HepG2 (cell line): ENCODE measurements around the gene CCDC181. TPM values are rescaled to one million over a fixed set of nuclear protein-coding genes. Genes with fewer than 3 reads are reported as not detected.

ENCODE experiments used
- ATAC-seq: fragments of 200-7000 bp; cut with Tn5 transposase; 3 replicates; pipeline ENCODE4 v1.9.1; 2020; ENCODE audit warnings: mild to moderate bottlenecking, moderate library complexity
- BruUV-seq: library from RNA; stranded (reverse); fragments of 400-500 nt; replicated peaks from 2 replicates; lab custom pipeline; 2021; lab: Mats Ljungman, UMichigan
- CTCF ChIA-PET: fragments of 300-600 bp; formaldehyde crosslinking; extraction: SDS; loops from one replicate; lab custom pipeline; 2021; ENCODE audit warnings: low total read pairs, inconsistent platforms, low intra/inter-chr PET ratio; lab: Yijun Ruan, JAX
- POLR2A ChIA-PET: fragments of 350-600 bp; sonication (Branson Sonifier 250); formaldehyde crosslinking; loops from one replicate; lab custom pipeline; 2020; ENCODE audit warnings: antibody characterized with exemption, inconsistent platforms; lab: Yijun Ruan, JAX
- DNase-seq: peaks from one replicate; pipeline ENCODE4 v3.0.0-alpha.2; 2015; ENCODE audit warnings: low spot score
- FAIRE-seq: peaks from 3 replicates; lab custom pipeline; 2011; peaks lifted over from hg19 to GRCh38; lab: Jason Lieb, UNC
- H2AFZ ChIP-seq: one replicate; pipeline ENCODE4 v1.6.1; 2011; ENCODE audit warnings: low read length, inconsistent platforms
- H3K27ac ChIP-seq: fragments of 300-600 bp; 3 replicates; pipeline ENCODE4 v1.8.0; 2011; ENCODE audit warnings: mixed run types, mild to moderate bottlenecking, mixed read lengths, low read length, inconsistent platforms; ENCODE audit not compliant: insufficient read depth; ENCODE audit errors: extremely low read length
- H3K27me3 ChIP-seq, 2 experiments: fragments of 200-600 bp in 1 of 2; 2 replicates in 1 of 2; 3 replicates in 1 of 2; pipeline versions ENCODE4 v1.6.0 to v1.8.0; 2011; ENCODE audit warnings: low read length in 2 of 2, mild to moderate bottlenecking in 2 of 2, moderate library complexity in 2 of 2, inconsistent platforms in 1 of 2; ENCODE audit not compliant: insufficient read depth in 2 of 2, control insufficient read depth in 1 of 2
- H3K36me3 ChIP-seq, 2 experiments: fragments of 200-600 bp in 1 of 2; replicated peaks in 1 of 2; 2 replicates in 1 of 2; 3 replicates in 1 of 2; pipeline versions ENCODE4 v1.5.1 to v1.8.0; 2011; ENCODE audit warnings: low read length in 2 of 2, inconsistent platforms in 1 of 2; ENCODE audit not compliant: insufficient read depth in 2 of 2, control insufficient read depth in 1 of 2
- H3K4me1 ChIP-seq: 2 replicates; pipeline ENCODE4 v1.5.1; 2012; ENCODE audit warnings: low read length, inconsistent platforms; ENCODE audit not compliant: insufficient read depth
- H3K4me2 ChIP-seq: 2 replicates; pipeline ENCODE4 v1.6.0; 2011; ENCODE audit warnings: low read depth, low read length, inconsistent platforms
- H3K4me3 ChIP-seq, 3 experiments: fragments of 200-600 bp in 1 of 3; sonication (generic), shearing (Covaris generic) in 1 of 3; replicated peaks in 1 of 3; 2 replicates each; pipeline ENCODE4 v1.5.1; 2011 to 2016; ENCODE audit warnings: low read length in 3 of 3, inconsistent platforms in 2 of 3, low read depth in 2 of 3, mild to moderate bottlenecking in 2 of 3, control low read depth in 1 of 3, mixed read lengths in 1 of 3; ENCODE audit not compliant: insufficient read depth in 1 of 3
- H3K79me2 ChIP-seq: one replicate; pipeline ENCODE4 v1.6.1; 2011; ENCODE audit warnings: low read length, inconsistent platforms; ENCODE audit not compliant: insufficient read depth
- H3K9ac ChIP-seq: 2 replicates; pipeline ENCODE4 v1.6.0; 2011; ENCODE audit warnings: mild to moderate bottlenecking, low read depth, low read length, inconsistent platforms; ENCODE audit not compliant: insufficient read depth
- H3K9me3 ChIP-seq: 2 replicates; pipeline ENCODE4 v1.5.1; 2012; ENCODE audit warnings: mild to moderate bottlenecking, low read length
- H4K20me1 ChIP-seq: 2 replicates; pipeline ENCODE4 v1.6.0; 2011; ENCODE audit warnings: inconsistent platforms, mild to moderate bottlenecking, low read length, moderate library complexity; ENCODE audit not compliant: insufficient read depth
- DMAP1 ChIP-seq: IDR thresholded peaks from 2 replicates; pipeline ENCODE4 v1.6.1; 2016
- GABPA ChIP-seq, 2 experiments: IDR thresholded peaks; 2 replicates each; pipeline ENCODE4 v1.6.1; 2011 to 2016; ENCODE audit warnings: low read depth in 2 of 2, low read length in 1 of 2, missing biosample characterization in 1 of 2, missing genetic modification characterization in 1 of 2
- GATAD1 ChIP-seq: IDR thresholded peaks from 2 replicates; pipeline ENCODE4 v1.6.1; 2016; ENCODE audit warnings: missing genetic modification reagents, missing compliant biosample characterization
- HOXA3 ChIP-seq: sonication (generic); formaldehyde crosslinking; IDR thresholded peaks from 2 replicates; pipeline ENCODE4 v1.5.0; 2020; ENCODE audit warnings: missing genetic modification reagents
- IRF9 ChIP-seq: sonication (generic); formaldehyde crosslinking; IDR thresholded peaks from 2 replicates; pipeline ENCODE4 v1.8.0; 2022; ENCODE audit warnings: missing genetic modification reagents, mild to moderate bottlenecking, borderline replicate concordance
- MAX ChIP-seq: IDR thresholded peaks from 2 replicates; pipeline ENCODE4 v1.6.1; 2012; ENCODE audit warnings: inconsistent platforms
- NFYB ChIP-seq: sonication (generic); formaldehyde crosslinking; IDR thresholded peaks from 2 replicates; pipeline ENCODE4 v1.4.0; 2020; ENCODE audit warnings: missing genetic modification reagents
- PHF20 ChIP-seq: sonication (generic); formaldehyde crosslinking; IDR thresholded peaks from 2 replicates; pipeline ENCODE4 v1.5.0; 2020; ENCODE audit warnings: mild to moderate bottlenecking, missing genetic modification reagents
- RNF219 ChIP-seq: sonication (generic); formaldehyde crosslinking; IDR thresholded peaks from 2 replicates; pipeline ENCODE4 v1.5.0; 2020; ENCODE audit warnings: mild to moderate bottlenecking, missing genetic modification reagents
- SP140L ChIP-seq: sonication (generic); formaldehyde crosslinking; IDR thresholded peaks from 2 replicates; pipeline ENCODE4 v1.4.0; 2020; ENCODE audit warnings: missing genetic modification reagents, borderline replicate concordance
- SRSF1 ChIP-seq: fragments of 200-400 bp; formaldehyde crosslinking; optimal IDR thresholded peaks from 2 replicates; pipeline ENCODE3; 2017; ENCODE audit warnings: mild to moderate bottlenecking, low read depth, low read length, moderate library complexity
- SRY ChIP-seq: sonication (generic); formaldehyde crosslinking; IDR thresholded peaks from 2 replicates; pipeline ENCODE4 v1.8.0; 2022; ENCODE audit warnings: mild to moderate bottlenecking, missing genetic modification reagents
- ZMYM4 ChIP-seq: sonication (generic); formaldehyde crosslinking; IDR thresholded peaks from 2 replicates; pipeline ENCODE4 v1.8.1; 2023; ENCODE audit warnings: mild to moderate bottlenecking, missing genetic modification reagents
- ZNF275 ChIP-seq: sonication (generic); formaldehyde crosslinking; IDR thresholded peaks from 2 replicates; pipeline ENCODE4 v1.8.0; 2022; ENCODE audit warnings: missing genetic modification reagents, mild to moderate bottlenecking, inconsistent platforms, borderline replicate concordance
- ZNF558 ChIP-seq: sonication (generic); formaldehyde crosslinking; IDR thresholded peaks from 2 replicates; pipeline ENCODE4 v1.9.0; 2022; ENCODE audit warnings: mild to moderate bottlenecking, missing genetic modification reagents, borderline replicate concordance
- ZNF639 ChIP-seq: conservative IDR thresholded peaks from 2 replicates; pipeline ENCODE4 v1.6.1; 2018; ENCODE audit warnings: missing genetic modification reagents
- WGBS: methylation state at CpG from one replicate; pipeline ENCODE4 v1.1.6; 2017; ENCODE audit warnings: low lambda C conversion rate; 5-methylcytosine and 5-hydroxymethylcytosine counted together
- in situ Hi-C: cut with HindIII; loops from 2 replicates; pipeline ENCODE4 v1.10.0; 2017; ENCODE audit warnings: low pct_unique_long_range_greater_than_20kb; ENCODE audit not compliant: extremely low pct_ligation_motif_present
- intact Hi-C: fragments of 100-400 bp; cut with micrococcal nuclease; formaldehyde crosslinking; loops from one replicate; pipeline ENCODE4 v1.10.0; 2022; ENCODE audit not compliant: unreplicated experiment
- polyA plus RNA-seq, 8 experiments: library from polyadenylated mRNA; depleted of rRNA in 3 of 8; stranded (reverse) in 7 of 8; unstranded in 1 of 8; fragments of >200 nt; fragmentation: Illumina TruSeq in 4 of 8; extraction: Trizol in 4 of 8; gene quantifications; 2 replicates each; pipeline versions ENCODE4 v1.2.1 to v1.2.3, GENCODE V29; 2011 to 2016; ENCODE audit warnings: low read depth in 4 of 8, missing spikeins in 1 of 8, mixed read lengths in 1 of 8; ENCODE audit not compliant: insufficient read depth in 1 of 8
- total RNA-seq, 5 experiments: library from RNA; depleted of rRNA; stranded (reverse); fragments of >200 nt; fragmentation: Illumina TruSeq; extraction: Trizol; gene quantifications; 2 replicates each; pipeline ENCODE4 v1.2.3, GENCODE V29; 2016; ENCODE audit warnings: low read depth in 1 of 5

CCDC181 gene
- total and polyA plus RNA-seq, 2 of the 13 experiments (the other 11 are each of a cell fraction or from before 2014, with no cell fraction given) = 0.07 TPM; not detected in 1

- TF ChIP-seq RNF219 (CRISPR knock-in tag) (no peak), GATAD1 (CRISPR knock-in tag) (no peak)
- TF ChIP-seq, all 625 proteins: peak for 6
These were observed 58.9 kb downstream of the CCDC181 start (continued) for GRCh38 chr1:169368406-169368769.

GRCh38 chr1:169367686-169368405 is 59.4 kb downstream of the CCDC181 start, which contains the start of the genes BLZF1 and NME7:
Gene BLZF1, plus strand, starts transcription at chr1:169368195. Its CDS starts 1,328 bp downstream, at chr1:169369523.
Gene NME7, minus strand, starts transcription at chr1:169367797. Its CDS starts 87 bp downstream, at chr1:169367710.
- Histone ChIP-seq H3K4me3 (peak within 1 kb of the TSS; percentile 85 to 93 (median 92)), H3K27me3 (no peaks in the 10 kb centered on the region; a peak in 2 of 5 replicates), H3K36me3 (peaks cover 3 to 11% of the 10 kb centered on the region in 2 experiments; a peak in 3 of 5 replicates), H3K4me1 (peaks cover 27% of the 10 kb centered on the region), H3K79me2 (peaks cover 14% of the 10 kb centered on the region), H3K9ac (peak within 1 kb of the TSS; percentile 79), H4K20me1 (no peaks in the 10 kb centered on the region), H3K4me2 (peak within 1 kb of the TSS; percentile 83), H2AFZ (peak within 1 kb of the TSS; percentile 98), H3K9me3 (0 out of 2 replicates have a peak, but pooled peaks cover 4% of the 10 kb centered on the region), H3K27ac (peak within 1 kb of the TSS; percentile 79)
- under 1% methylated on average over 28 of the region's 37 CpGs for WGBS
- BruUV-seq = TSS peak; percentile 66
- intact Hi-C loops (loop anchor here (1.0 kb wide), 2 partner anchors 141 to 765 kb away; no protein-coding TSS in a partner anchor), in situ Hi-C loops (no loop called here)
- ChIA-PET CTCF (no interaction called here), POLR2A (interaction anchor here (1.0 to 1.7 kb wide), 4 partner anchors 118 to 1013 kb away, joined by 3 to 13 read pairs (median 5); partner anchors contain the start of genes ATP1B1 and SLC19A2)
- FAIRE-seq (peak; percentile 97), DNase-seq (peak; percentile 94), ATAC-seq (peak; percentile 99)
- TF ChIP-seq DMAP1 (CRISPR knock-in tag) = peak; percentile 52; the same call in 1 of the 2 replicates
- no peak for TF ChIP-seq ZNF275 (CRISPR knock-in tag)
- TF ChIP-seq SRY (CRISPR knock-in tag) = no peak
- no peak for TF ChIP-seq IRF9
- TF ChIP-seq ZNF639 = no peak
- TF ChIP-seq ZMYM4 = peak; percentile 69
- TF ChIP-seq PHF20 (CRISPR knock-in tag) = peak; percentile 92
- TF ChIP-seq SRSF1 = no peak
- peak; percentile 53; the same call in 1 of the 2 replicates for TF ChIP-seq MAX
- peak; percentile 75 for TF ChIP-seq NFYB (CRISPR knock-in tag)
- peak; percentile 72 for TF ChIP-seq GABPA (IDR thresholded peaks at IDR 0.05; ENCODE audit: low read depth, low read length)
- peak; percentile 97 for TF ChIP-seq GABPA (CRISPR knock-in tag; IDR thresholded peaks at IDR 0.05; ENCODE audit: low read depth)
- TF ChIP-seq ZNF558 (CRISPR knock-in tag) = no peak
- TF ChIP-seq HOXA3 = peak; percentile 80
- TF ChIP-seq SP140L (CRISPR knock-in tag) = no peak
